Stimulated activated CD8-positive, alpha-beta memory T cell treated with anti-CD3 and anti-CD28 coated beads, Interleukin-15, amount 100 ng/mL, for 24 hours (primary cell): Measurements from ENCODE around the gene ATP5MG.
"Not testable (repeated sequence)": the region's sequence is repeated elsewhere in the genome, so short reads cannot be mapped to it uniquely, and the experiment has no call there.

Experiments used
- DNase-seq: peaks from one replicate; pipeline ENCODE4 v3.0.0-alpha.2; 2020; ENCODE audit warnings: low read depth

Gene ATP5MG

GRCh38 chr11:118401151-118401879 is at the start of gene ATP5MG:
ATP5MG (plus strand) TSS chr11:118401606; CDS start chr11:118401666, 60 bp downstream.
- DNase-seq, result peak; percentile 78

- no peak for DNase-seq
Observed at GRCh38 chr11:118353084-118353710, 48.2 kb upstream of the ATP5MG start.

GRCh38 chr11:118358071-118358470 is 43.3 kb upstream of the ATP5MG start:
- no peak for DNase-seq

- DNase-seq, result peak; percentile 98
Observed at GRCh38 chr11:118359295-118359958, 42.0 kb upstream of the ATP5MG start, which contains the start of gene UBE4A. UBE4A (plus strand) TSS chr11:118359600; CDS start chr11:118365081, 5,481 bp downstream.

- DNase-seq, result no peak
Observed at GRCh38 chr11:118364956-118365615, 36.3 kb upstream of the ATP5MG start.

- DNase-seq, result no peak
Observed at GRCh38 chr11:118366287-118366686, 35.1 kb upstream of the ATP5MG start.

- DNase-seq, result no peak
Observed at GRCh38 chr11:118370774-118371173, 30.6 kb upstream of the ATP5MG start.

- DNase-seq, result no peak
Observed at GRCh38 chr11:118373263-118373662, 28.1 kb upstream of the ATP5MG start.

- DNase-seq, result no peak
Observed at GRCh38 chr11:118373871-118374270, 27.5 kb upstream of the ATP5MG start.

GRCh38 chr11:118374729-118375128 is 26.7 kb upstream of the ATP5MG start:
- no peak for DNase-seq

- no peak for DNase-seq
Observed at GRCh38 chr11:118375978-118376377, 25.4 kb upstream of the ATP5MG start.

GRCh38 chr11:118379497-118379896 is 21.9 kb upstream of the ATP5MG start:
- no peak for DNase-seq

- DNase-seq, result no peak
Observed at GRCh38 chr11:118380571-118380970, 20.8 kb upstream of the ATP5MG start.

GRCh38 chr11:118382954-118383353 is 18.5 kb upstream of the ATP5MG start:
- DNase-seq, result no peak

GRCh38 chr11:118383657-118384056 is 17.7 kb upstream of the ATP5MG start:
- DNase-seq, result no peak

GRCh38 chr11:118396097-118396501 is 5.3 kb upstream of the ATP5MG start:
- DNase-seq, result no peak

GRCh38 chr11:118397448-118397847 is 4.0 kb upstream of the ATP5MG start:
- no peak for DNase-seq

- DNase-seq, result no peak
Observed at GRCh38 chr11:118398791-118399559, 2.4 kb upstream of the ATP5MG start.

- DNase-seq, result no peak
Observed at GRCh38 chr11:118401880-118402590, 629 bp downstream of the ATP5MG start.

- DNase-seq, result not testable (repeated sequence)
Observed at GRCh38 chr11:118402594-118402993, 1.2 kb downstream of the ATP5MG start.

GRCh38 chr11:118406599-118407166 is 5.3 kb downstream of the ATP5MG start:
- DNase-seq, result no peak
